Ectodermal cell (in vitro differentiated cells): Measurements from ENCODE around the gene ZFC3H1.

ENCODE experiments used
- H3K27ac ChIP-seq: 2 replicates; pipeline ENCODE4 v1.7.0; 2013; ENCODE audit warnings: mild to moderate bottlenecking, low read depth, low read length; ENCODE audit not compliant: insufficient read depth, poor library complexity, severe bottlenecking
- H3K27me3 ChIP-seq: 2 replicates; pipeline ENCODE4 v1.7.0; 2013; ENCODE audit warnings: mild to moderate bottlenecking, low read length; ENCODE audit not compliant: insufficient read depth, control insufficient read depth, poor library complexity, severe bottlenecking
- H3K36me3 ChIP-seq: one replicate; pipeline ENCODE4 v1.7.0; 2013; ENCODE audit warnings: low read length; ENCODE audit not compliant: control insufficient read depth, insufficient read depth
- H3K4me1 ChIP-seq: one replicate; pipeline ENCODE4 v1.7.0; 2013; ENCODE audit warnings: low read length; ENCODE audit not compliant: control insufficient read depth, insufficient read depth
- H3K4me3 ChIP-seq: 2 replicates; pipeline ENCODE4 v1.7.0; 2013; ENCODE audit warnings: low read depth, low read length, control low read depth; ENCODE audit not compliant: insufficient read depth
- H3K9me3 ChIP-seq: 2 replicates; pipeline ENCODE4 v1.7.0; 2013; ENCODE audit warnings: mild to moderate bottlenecking, low read length, moderate library complexity; ENCODE audit not compliant: control insufficient read depth
- WGBS, 2 experiments: methylation state at CpG; one replicate each; pipeline ENCODE4 v1.1.7; 2013; ENCODE audit warnings: missing lambda C conversion rate in 2 of 2; 5-methylcytosine and 5-hydroxymethylcytosine counted together

The ZFC3H1 gene

GRCh38 chr12:71655907-71656306 lies 7.7 kb downstream of the ZFC3H1 start:
- WGBS, 2 experiments = 95 to 96% methylated on average over 1 of the region's 1 CpG

GRCh38 chr12:71655495-71655894 lies 8.2 kb downstream of the ZFC3H1 start:
- H3K27ac ChIP-seq = no peak overlapping the region
- no peaks in the 10 kb centered on the region for H3K9me3 ChIP-seq
- no peak overlapping the region for H3K4me3 ChIP-seq
- H3K27me3 ChIP-seq = no peaks in the 10 kb centered on the region
- WGBS, 2 experiments = 83 to 91% methylated on average over 1 of the region's 1 CpG
- H3K4me1 ChIP-seq = no peaks in the 10 kb centered on the region
- H3K36me3 ChIP-seq = peaks cover 43% of the 10 kb centered on the region

More at GRCh38 chr12:71655907-71656306, 7.7 kb downstream of the ZFC3H1 start:
- H3K9me3 ChIP-seq = no peaks in the 10 kb centered on the region
- no peaks in the 10 kb centered on the region for H3K4me1 ChIP-seq
- no peak overlapping the region for H3K27ac ChIP-seq
- peaks cover 43% of the 10 kb centered on the region for H3K36me3 ChIP-seq
- H3K27me3 ChIP-seq = no peaks in the 10 kb centered on the region
- no peak overlapping the region for H3K4me3 ChIP-seq

- WGBS, 2 experiments = 62 to 72% methylated on average over 2 of the region's 3 CpGs
- Histone ChIP-seq H3K4me3 (no peak overlapping the region), H3K27me3 (no peaks in the 10 kb centered on the region), H3K36me3 (peaks cover 35% of the 10 kb centered on the region), H3K4me1 (no peaks in the 10 kb centered on the region), H3K27ac (no peak overlapping the region), H3K9me3 (no peaks in the 10 kb centered on the region)
Measured at GRCh38 chr12:71654200-71654599, 9.4 kb downstream of the ZFC3H1 start.

- H3K27ac ChIP-seq = no peak overlapping the region
- H3K9me3 ChIP-seq = no peaks in the 10 kb centered on the region
- WGBS, 2 experiments = 92 to 100% methylated on average over 2 of the region's 2 CpGs
- H3K36me3 ChIP-seq = peaks cover 30% of the 10 kb centered on the region
- no peaks in the 10 kb centered on the region for H3K4me1 ChIP-seq
- no peaks in the 10 kb centered on the region for H3K27me3 ChIP-seq
- no peak overlapping the region for H3K4me3 ChIP-seq
Measured at GRCh38 chr12:71653137-71653536, 10.5 kb downstream of the ZFC3H1 start.

- Histone ChIP-seq H3K27me3 (no peaks in the 10 kb centered on the region), H3K4me3 (no peak overlapping the region), H3K4me1 (no peaks in the 10 kb centered on the region), H3K36me3 (peaks cover 30% of the 10 kb centered on the region), H3K9me3 (no peaks in the 10 kb centered on the region), H3K27ac (no peak overlapping the region)
- 80 to 88% methylated on average over 1 of the region's 1 CpG for WGBS, 2 experiments
Measured at GRCh38 chr12:71652656-71653055, 11.0 kb downstream of the ZFC3H1 start.

- no peak overlapping the region for H3K4me3 ChIP-seq
- no peaks in the 10 kb centered on the region for H3K9me3 ChIP-seq
- no peaks in the 10 kb centered on the region for H3K4me1 ChIP-seq
- H3K27me3 ChIP-seq = no peaks in the 10 kb centered on the region
- WGBS, 2 experiments = 100% methylated on average over 1 of the region's 2 CpGs
- peaks cover 20% of the 10 kb centered on the region for H3K36me3 ChIP-seq
- H3K27ac ChIP-seq = no peak overlapping the region
Measured at GRCh38 chr12:71649401-71649800, 14.2 kb downstream of the ZFC3H1 start.

- Histone ChIP-seq H3K36me3 (peaks cover 18% of the 10 kb centered on the region), H3K4me1 (no peaks in the 10 kb centered on the region), H3K9me3 (no peaks in the 10 kb centered on the region), H3K27ac (no peak overlapping the region), H3K27me3 (no peaks in the 10 kb centered on the region), H3K4me3 (no peak overlapping the region)
- 90 to 97% methylated on average over 3 to 4 of the region's 4 CpGs for WGBS, 2 experiments
Measured at GRCh38 chr12:71648537-71648936, 15.1 kb downstream of the ZFC3H1 start.

GRCh38 chr12:71646512-71646911 lies 17.1 kb downstream of the ZFC3H1 start:
- 94% methylated on average over 3 of the region's 3 CpGs for WGBS, 2 experiments
- no peak overlapping the region for H3K27ac ChIP-seq

GRCh38 chr12:71645268-71645667 lies 18.4 kb downstream of the ZFC3H1 start:
- 93 to 98% methylated on average over 3 of the region's 3 CpGs for WGBS, 2 experiments
- H3K36me3 ChIP-seq = peaks cover 22% of the 10 kb centered on the region
- no peaks in the 10 kb centered on the region for H3K4me1 ChIP-seq

More at GRCh38 chr12:71646512-71646911, 17.1 kb downstream of the ZFC3H1 start:
- Histone ChIP-seq H3K4me1 (no peaks in the 10 kb centered on the region), H3K4me3 (no peak overlapping the region), H3K36me3 (peaks cover 19% of the 10 kb centered on the region), H3K27me3 (no peaks in the 10 kb centered on the region), H3K9me3 (no peaks in the 10 kb centered on the region)

GRCh38 chr12:71642264-71642663 lies 21.4 kb downstream of the ZFC3H1 start:
- peaks cover 22% of the 10 kb centered on the region for H3K36me3 ChIP-seq
- no peaks in the 10 kb centered on the region for H3K4me1 ChIP-seq
- H3K4me3 ChIP-seq = no peak overlapping the region
- H3K27ac ChIP-seq = no peak overlapping the region
- WGBS, 2 experiments = 89 to 93% methylated on average over 2 of the region's 2 CpGs
- no peaks in the 10 kb centered on the region for H3K27me3 ChIP-seq
- no peaks in the 10 kb centered on the region for H3K9me3 ChIP-seq

More at GRCh38 chr12:71645268-71645667, 18.4 kb downstream of the ZFC3H1 start:
- Histone ChIP-seq H3K9me3 (no peaks in the 10 kb centered on the region), H3K4me3 (no peak overlapping the region), H3K27ac (no peak overlapping the region), H3K27me3 (no peaks in the 10 kb centered on the region)

GRCh38 chr12:71641390-71641789 lies 22.3 kb downstream of the ZFC3H1 start:
- H3K36me3 ChIP-seq = peaks cover 22% of the 10 kb centered on the region
- WGBS, 2 experiments = 88 to 100% methylated on average over 1 to 2 of the region's 2 CpGs

More at GRCh38 chr12:71641390-71641789, 22.3 kb downstream of the ZFC3H1 start:
- H3K4me3 ChIP-seq = no peak overlapping the region
- H3K4me1 ChIP-seq = no peaks in the 10 kb centered on the region
- H3K9me3 ChIP-seq = no peaks in the 10 kb centered on the region
- H3K27me3 ChIP-seq = no peaks in the 10 kb centered on the region
- H3K27ac ChIP-seq = no peak overlapping the region
